Neutrophil (primary cell): ENCODE measurements around the gene ATXN10.

ENCODE experiments used
- H3K27ac ChIP-seq: fragments of 200-600 bp; sonication (generic); 2 replicates; pipeline ENCODE4 v1.5.1; 2016; ENCODE audit warnings: mild to moderate bottlenecking, moderate library complexity
- H3K27me3 ChIP-seq: fragments of 200-600 bp; sonication (generic); 2 replicates; pipeline ENCODE4 v1.6.0; 2016; ENCODE audit warnings: mild to moderate bottlenecking
- H3K36me3 ChIP-seq: fragments of 200-600 bp; sonication (generic); 2 replicates; pipeline ENCODE4 v1.5.1; 2017
- H3K4me1 ChIP-seq, 2 experiments: fragments of 200-600 bp in 1 of 2; sonication (generic) in 1 of 2; 1 replicate in 1 of 2; 2 replicates in 1 of 2; pipeline versions ENCODE4 v1.5.1 to v1.6.1; 2013 to 2016; ENCODE audit warnings: low read depth in 1 of 2, low read length in 1 of 2, mild to moderate bottlenecking in 1 of 2, moderate library complexity in 1 of 2; ENCODE audit not compliant: control insufficient read depth in 1 of 2, insufficient read depth in 1 of 2
- H3K4me3 ChIP-seq, 2 experiments: fragments of 200-600 bp in 1 of 2; sonication (generic) in 1 of 2; 1 replicate in 1 of 2; 2 replicates in 1 of 2; pipeline ENCODE4 v1.5.1; 2013 to 2016; ENCODE audit warnings: low read depth in 1 of 2, low read length in 1 of 2, mild to moderate bottlenecking in 1 of 2, moderate library complexity in 1 of 2
- H3K9me3 ChIP-seq: fragments of 200-600 bp; sonication (generic); 2 replicates; pipeline ENCODE4 v1.5.1; 2016
- TF ChIP-seq, protein P1 (sequence below): fragments of 200-600 bp; sonication (generic); IDR thresholded peaks from 2 replicates; pipeline ENCODE4 v1.5.1; 2016; ENCODE audit warnings: antibody characterized with exemption

Gene ATXN10

DNA sequence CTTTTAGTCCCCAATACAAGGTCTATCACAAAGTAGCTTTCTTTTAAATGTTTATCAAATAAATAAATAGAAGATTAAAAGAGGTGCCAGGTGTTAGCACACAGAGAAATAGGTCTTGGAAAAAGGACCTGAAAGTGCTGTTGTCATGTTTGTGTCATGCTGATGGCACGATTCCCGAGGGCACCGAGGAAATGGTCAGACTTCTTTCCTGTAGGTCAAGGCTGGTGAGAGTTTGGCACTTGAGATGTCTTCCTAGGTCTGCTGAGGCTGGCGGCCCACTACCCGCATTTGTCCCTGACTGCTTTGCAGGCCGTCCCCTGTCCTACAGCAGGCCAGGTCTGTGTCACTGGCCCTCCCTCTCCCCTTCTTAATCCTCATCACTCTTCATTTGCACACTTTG is 112.1 kb downstream of the ATXN10 start:
- H3K27ac ChIP-seq: no peak overlapping the region
- H3K9me3 ChIP-seq: no peaks in the 10 kb centered on the region
- no peaks in the 10 kb centered on the region for H3K27me3 ChIP-seq
- no peaks in the 10 kb centered on the region for H3K36me3 ChIP-seq
- H3K4me3 ChIP-seq: no peak overlapping the region
- TF ChIP-seq, protein P1, sequence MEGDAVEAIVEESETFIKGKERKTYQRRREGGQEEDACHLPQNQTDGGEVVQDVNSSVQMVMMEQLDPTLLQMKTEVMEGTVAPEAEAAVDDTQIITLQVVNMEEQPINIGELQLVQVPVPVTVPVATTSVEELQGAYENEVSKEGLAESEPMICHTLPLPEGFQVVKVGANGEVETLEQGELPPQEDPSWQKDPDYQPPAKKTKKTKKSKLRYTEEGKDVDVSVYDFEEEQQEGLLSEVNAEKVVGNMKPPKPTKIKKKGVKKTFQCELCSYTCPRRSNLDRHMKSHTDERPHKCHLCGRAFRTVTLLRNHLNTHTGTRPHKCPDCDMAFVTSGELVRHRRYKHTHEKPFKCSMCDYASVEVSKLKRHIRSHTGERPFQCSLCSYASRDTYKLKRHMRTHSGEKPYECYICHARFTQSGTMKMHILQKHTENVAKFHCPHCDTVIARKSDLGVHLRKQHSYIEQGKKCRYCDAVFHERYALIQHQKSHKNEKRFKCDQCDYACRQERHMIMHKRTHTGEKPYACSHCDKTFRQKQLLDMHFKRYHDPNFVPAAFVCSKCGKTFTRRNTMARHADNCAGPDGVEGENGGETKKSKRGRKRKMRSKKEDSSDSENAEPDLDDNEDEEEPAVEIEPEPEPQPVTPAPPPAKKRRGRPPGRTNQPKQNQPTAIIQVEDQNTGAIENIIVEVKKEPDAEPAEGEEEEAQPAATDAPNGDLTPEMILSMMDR: no peak
- no peaks in the 10 kb centered on the region for H3K4me1 ChIP-seq

DNA sequence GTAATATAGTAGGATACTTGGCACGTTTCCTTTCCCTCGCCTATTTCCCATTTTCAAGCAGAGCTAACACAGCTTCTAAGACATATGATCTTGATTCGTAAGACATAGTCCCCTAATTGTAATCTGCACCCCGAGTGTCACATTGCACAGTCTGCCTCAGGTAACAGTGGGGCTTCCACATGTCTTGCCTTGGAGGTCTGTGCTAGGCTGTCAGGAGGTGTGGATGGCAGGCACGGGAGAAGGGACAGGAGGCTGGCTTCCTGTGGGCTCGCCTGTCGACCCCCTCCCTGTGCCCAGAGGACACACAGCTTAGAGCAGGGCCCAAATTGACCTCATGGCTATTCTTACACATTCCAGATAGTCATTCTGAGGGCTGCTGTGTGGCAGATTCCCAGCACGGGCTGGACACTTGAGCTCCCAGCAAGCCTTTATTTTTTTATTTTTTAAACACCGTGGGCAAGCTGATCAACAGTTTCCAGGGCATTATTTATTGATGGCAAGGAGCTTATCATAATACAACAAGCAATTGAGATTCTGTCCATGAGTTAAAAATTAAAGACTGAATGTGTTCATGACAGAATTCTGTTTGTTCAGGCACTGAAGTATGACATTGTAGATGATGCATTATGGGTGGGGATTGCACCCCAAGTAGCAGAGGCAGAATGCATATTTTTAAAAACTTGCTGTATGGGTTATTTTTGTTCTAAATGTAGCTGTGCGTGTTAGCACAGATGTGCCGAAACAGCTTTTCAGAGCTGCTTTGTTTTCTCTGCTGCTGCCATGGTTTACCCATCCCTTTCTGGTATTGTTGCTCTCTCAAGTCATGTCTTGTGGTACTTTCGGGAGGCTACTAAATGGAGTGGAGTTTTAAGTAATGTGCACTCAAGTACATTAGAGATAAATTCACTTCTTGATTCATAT is 113.0 kb downstream of the ATXN10 start:
- H3K36me3 ChIP-seq: no peaks in the 10 kb centered on the region
- no peaks in the 10 kb centered on the region for H3K9me3 ChIP-seq
- H3K27me3 ChIP-seq: no peaks in the 10 kb centered on the region
- TF ChIP-seq, protein P1: no peak
- no peak overlapping the region for H3K27ac ChIP-seq
- H3K4me1 ChIP-seq: no peaks in the 10 kb centered on the region
- no peak overlapping the region for H3K4me3 ChIP-seq

DNA sequence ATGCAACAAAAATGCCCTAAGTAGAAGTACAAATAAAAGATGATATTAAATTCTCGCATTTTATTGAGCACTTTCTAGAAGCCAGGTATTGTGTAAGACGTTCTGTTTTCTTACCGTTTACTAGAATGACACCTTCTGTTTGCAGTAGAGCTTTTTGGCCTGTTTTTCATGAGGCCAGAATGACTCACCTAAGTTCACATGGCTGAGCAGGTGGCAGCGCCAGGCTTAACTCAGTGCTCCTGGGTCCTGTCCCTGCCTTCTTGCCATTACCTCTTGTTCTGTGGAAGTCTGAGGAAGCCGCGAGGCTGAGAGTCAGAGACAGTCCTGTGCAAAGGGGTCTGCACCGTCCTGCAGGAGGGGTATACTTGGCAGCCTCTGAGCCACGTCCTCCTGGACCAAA is 113.8 kb downstream of the ATXN10 start:
- H3K27me3 ChIP-seq: no peaks in the 10 kb centered on the region
- no peaks in the 10 kb centered on the region for H3K36me3 ChIP-seq
- H3K4me3 ChIP-seq: no peak overlapping the region
- TF ChIP-seq, protein P1: no peak
- no peaks in the 10 kb centered on the region for H3K9me3 ChIP-seq
- H3K4me1 ChIP-seq: no peaks in the 10 kb centered on the region
- no peak overlapping the region for H3K27ac ChIP-seq

DNA sequence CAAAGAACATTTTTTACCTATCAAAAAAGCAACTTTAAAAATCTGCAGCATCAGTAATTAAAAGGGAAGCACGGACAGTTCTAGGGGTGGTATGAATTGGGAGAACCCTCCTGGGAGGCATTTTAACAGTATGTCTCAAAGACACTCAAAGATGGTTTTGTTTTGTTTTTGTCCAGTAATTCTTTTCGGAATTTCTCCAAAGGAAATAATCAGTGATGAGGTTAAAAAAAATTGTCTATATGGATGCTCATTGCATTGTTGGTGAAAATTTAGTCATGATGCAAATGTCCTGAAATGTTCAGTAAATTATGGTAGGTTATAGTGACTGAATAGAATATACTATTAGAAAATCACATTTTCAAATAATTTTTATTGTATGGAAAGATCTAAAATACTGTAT is 115.1 kb downstream of the ATXN10 start:
- Histone ChIP-seq H3K9me3 (no peaks in the 10 kb centered on the region), H3K27ac (no peak overlapping the region), H3K4me1 (no peaks in the 10 kb centered on the region), H3K4me3 (no peak overlapping the region), H3K36me3 (no peaks in the 10 kb centered on the region), H3K27me3 (no peaks in the 10 kb centered on the region)
- TF ChIP-seq, protein P1: no peak

DNA sequence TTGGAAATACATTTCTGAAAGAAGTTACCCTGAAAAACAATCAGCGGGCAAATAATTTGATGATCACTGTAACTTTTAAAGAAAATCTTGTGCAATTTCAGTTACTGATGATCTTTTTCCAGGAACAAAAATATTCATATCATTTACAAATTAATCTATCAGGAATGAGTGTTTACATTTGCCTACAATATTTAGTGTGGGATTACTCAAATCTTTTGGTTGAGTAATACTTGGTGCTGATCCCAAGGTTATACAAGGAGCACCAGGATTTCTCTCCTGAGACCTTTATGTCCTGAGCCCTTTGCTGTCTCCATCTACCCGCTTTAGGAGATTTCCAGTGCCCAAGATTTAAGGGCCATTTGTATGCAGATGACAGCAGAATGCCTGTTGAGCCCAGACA is 116.1 kb downstream of the ATXN10 start:
- H3K9me3 ChIP-seq: no peaks in the 10 kb centered on the region
- no peak overlapping the region for H3K4me3 ChIP-seq
- H3K27ac ChIP-seq: no peak overlapping the region
- H3K27me3 ChIP-seq: no peaks in the 10 kb centered on the region
- TF ChIP-seq, protein P1: no peak
- no peaks in the 10 kb centered on the region for H3K36me3 ChIP-seq
- H3K4me1 ChIP-seq: no peaks in the 10 kb centered on the region
